Caco-2 (cell line): Measurements from ENCODE around the gene SIGLEC14. TPM values are rescaled to one million over a fixed set of nuclear protein-coding genes. Genes with fewer than 3 reads are reported as not detected.

Experiments
- BruUV-seq: library from RNA; stranded (reverse); fragments of 400-500 nt; replicated peaks from 2 replicates; lab custom pipeline; 2021; lab: Mats Ljungman, UMichigan
- CTCF ChIA-PET: fragments of 300-600 bp; sonication (Branson Sonifier 250); formaldehyde crosslinking; loops from one replicate; lab custom pipeline; 2022; ENCODE audit warnings: antibody characterized with exemption; lab: Charles Lee
- POLR2A ChIA-PET: fragments of 300-600 bp; sonication (Branson Sonifier 250); formaldehyde crosslinking; loops from one replicate; lab custom pipeline; 2022; ENCODE audit warnings: antibody characterized with exemption; lab: Charles Lee
- DNase-seq, 2 experiments: peaks; one replicate each; pipeline versions ENCODE4 v3.0.0 to v3.0.0-alpha.2; 2020 to 2022
- H3K27me3 ChIP-seq: replicated peaks from 2 replicates; pipeline ENCODE4 v1.6.0; 2011; ENCODE audit warnings: low read length; ENCODE audit not compliant: control insufficient read depth, insufficient read depth
- H3K36me3 ChIP-seq: 2 replicates; pipeline ENCODE4 v1.5.1; 2011; ENCODE audit warnings: low read length; ENCODE audit not compliant: control insufficient read depth, insufficient read depth
- H3K4me1 ChIP-seq: fragments of 250-450 bp; sonication (Bioruptor Pico); 2 replicates; pipeline ENCODE4 v1.5.1; 2020; ENCODE audit warnings: mild to moderate bottlenecking
- H3K4me3 ChIP-seq: 2 replicates; pipeline ENCODE4 v1.5.1; 2011; ENCODE audit warnings: low read depth, mild to moderate bottlenecking, control low read depth, low read length
- H3K9me3 ChIP-seq: fragments of 250-450 bp; sonication (Bioruptor Pico); 2 replicates; pipeline ENCODE4 v1.5.1; 2020; ENCODE audit warnings: mild to moderate bottlenecking, moderate library complexity
- H3K27ac Mint-ChIP-seq: one replicate; pipeline ENCODE4 v1.8.0; 2022; ENCODE audit warnings: mixed read lengths; ENCODE audit not compliant: unreplicated experiment
- H3K27me3 Mint-ChIP-seq: one replicate; pipeline ENCODE4 v1.8.0; 2022; ENCODE audit warnings: mixed read lengths; ENCODE audit not compliant: insufficient read depth, unreplicated experiment
- H3K36me3 Mint-ChIP-seq: one replicate; pipeline ENCODE4 v1.8.0; 2022; ENCODE audit warnings: mild to moderate bottlenecking, mixed read lengths; ENCODE audit not compliant: insufficient read depth, unreplicated experiment
- H3K4me1 Mint-ChIP-seq: one replicate; pipeline ENCODE4 v1.8.0; 2022; ENCODE audit warnings: low read depth, mixed read lengths; ENCODE audit not compliant: unreplicated experiment
- H3K4me3 Mint-ChIP-seq: one replicate; pipeline ENCODE4 v1.8.0; 2022; ENCODE audit warnings: mild to moderate bottlenecking, moderate library complexity, mixed read lengths; ENCODE audit not compliant: unreplicated experiment
- H3K9me3 Mint-ChIP-seq: one replicate; pipeline ENCODE4 v1.8.0; 2022; ENCODE audit warnings: mixed read lengths; ENCODE audit not compliant: unreplicated experiment
- intact Hi-C: fragments of 100-400 bp; cut with micrococcal nuclease; formaldehyde crosslinking; loops from one replicate; pipeline ENCODE4 v1.10.0; 2022; ENCODE audit not compliant: unreplicated experiment
- total RNA-seq: library from RNA; stranded (reverse); gene quantifications from 2 replicates; pipeline ENCODE4 v1.2.3, GENCODE V29; 2022
- TF ChIP-seq, protein P1 (sequence below), 2 experiments: fragments of 200-600 bp in 1 of 2; IDR thresholded peaks; 1 replicate in 1 of 2; 2 replicates in 1 of 2; pipeline versions ENCODE4 v1.5.1 to v1.8.0; 2011 to 2022; ENCODE audit warnings: antibody characterized with exemption in 1 of 2, control low read depth in 1 of 2, inconsistent platforms in 1 of 2, low read depth in 1 of 2, low read length in 1 of 2, mild to moderate bottlenecking in 1 of 2, moderate library complexity in 1 of 2; ENCODE audit not compliant: insufficient read depth in 1 of 2, severe bottlenecking in 1 of 2, unreplicated experiment in 1 of 2

Gene SIGLEC14
- total RNA-seq, 1 experiment from 2014 or later = not detected

DNA sequence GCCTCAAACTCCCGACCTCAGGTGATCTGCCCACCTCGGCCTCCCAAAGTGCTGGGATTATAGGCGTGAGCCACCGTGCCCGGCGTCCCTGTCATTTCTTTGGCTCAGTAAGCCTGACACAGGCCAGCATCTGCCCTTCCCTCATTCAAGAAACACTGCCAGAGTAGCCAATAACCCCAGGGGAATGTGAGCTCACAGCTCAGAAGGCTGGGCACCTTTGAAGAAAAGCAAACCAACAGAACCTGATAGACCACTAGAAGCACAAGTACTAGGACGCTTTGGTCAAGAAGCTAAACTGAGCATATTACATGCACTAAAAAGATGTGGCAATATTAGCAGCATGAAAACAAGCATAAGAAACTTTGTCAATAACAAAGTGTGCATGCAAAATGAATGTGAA is 30.6 kb downstream of the SIGLEC14 start:
- Histone ChIP-seq H3K9me3 (no peaks in the 10 kb centered on the region), H3K4me1 (no peaks in the 10 kb centered on the region), H3K27me3 (no peaks in the 10 kb centered on the region), H3K4me3 (no peak overlapping the region), H3K36me3 (no peaks in the 10 kb centered on the region)
- Mint-ChIP-seq H3K4me3 (no peak overlapping the region), H3K36me3 (no peaks in the 10 kb centered on the region), H3K27me3 (peaks cover 18% of the 10 kb centered on the region), H3K27ac (no peak overlapping the region), H3K4me1 (no peaks in the 10 kb centered on the region), H3K9me3 (peaks cover 19% of the 10 kb centered on the region)
- TF ChIP-seq, protein P1, sequence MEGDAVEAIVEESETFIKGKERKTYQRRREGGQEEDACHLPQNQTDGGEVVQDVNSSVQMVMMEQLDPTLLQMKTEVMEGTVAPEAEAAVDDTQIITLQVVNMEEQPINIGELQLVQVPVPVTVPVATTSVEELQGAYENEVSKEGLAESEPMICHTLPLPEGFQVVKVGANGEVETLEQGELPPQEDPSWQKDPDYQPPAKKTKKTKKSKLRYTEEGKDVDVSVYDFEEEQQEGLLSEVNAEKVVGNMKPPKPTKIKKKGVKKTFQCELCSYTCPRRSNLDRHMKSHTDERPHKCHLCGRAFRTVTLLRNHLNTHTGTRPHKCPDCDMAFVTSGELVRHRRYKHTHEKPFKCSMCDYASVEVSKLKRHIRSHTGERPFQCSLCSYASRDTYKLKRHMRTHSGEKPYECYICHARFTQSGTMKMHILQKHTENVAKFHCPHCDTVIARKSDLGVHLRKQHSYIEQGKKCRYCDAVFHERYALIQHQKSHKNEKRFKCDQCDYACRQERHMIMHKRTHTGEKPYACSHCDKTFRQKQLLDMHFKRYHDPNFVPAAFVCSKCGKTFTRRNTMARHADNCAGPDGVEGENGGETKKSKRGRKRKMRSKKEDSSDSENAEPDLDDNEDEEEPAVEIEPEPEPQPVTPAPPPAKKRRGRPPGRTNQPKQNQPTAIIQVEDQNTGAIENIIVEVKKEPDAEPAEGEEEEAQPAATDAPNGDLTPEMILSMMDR (IDR thresholded peaks at IDR 0.05; ENCODE audit: insufficient read depth in 1 of 2, low read depth in 1 of 2, low read length in 1 of 2, severe bottlenecking in 1 of 2, unreplicated experiment in 1 of 2) = no peak
- POLR2A ChIA-PET = no interaction called here
- CTCF ChIA-PET = no interaction called here
- DNase-seq = no peak
- intact Hi-C loops = no loop called here
- BruUV-seq = no TSS peak

DNA sequence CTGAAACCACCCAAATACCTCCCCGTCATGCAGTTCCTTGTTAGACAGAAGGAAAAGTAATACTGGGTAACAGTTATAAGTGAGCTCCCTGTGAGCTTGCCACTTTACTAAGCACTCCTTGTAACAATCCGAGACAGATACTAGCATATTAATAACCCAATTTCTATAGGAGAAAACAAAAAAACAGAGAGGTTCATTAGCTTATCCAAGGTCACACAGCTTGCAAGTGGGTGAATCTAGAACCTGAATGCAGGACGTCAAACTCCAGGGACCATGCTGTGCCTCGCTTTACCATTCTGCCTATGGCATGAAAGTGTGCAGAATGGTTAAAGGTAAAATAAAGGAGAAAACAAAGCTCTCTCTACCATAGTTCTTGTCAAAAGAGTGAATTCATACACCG is 31.8 kb downstream of the SIGLEC14 start:
- H3K4me1 Mint-ChIP-seq = no peaks in the 10 kb centered on the region
- H3K27me3 Mint-ChIP-seq = peaks cover 22% of the 10 kb centered on the region
- DNase-seq = no peak
- peaks cover 19% of the 10 kb centered on the region for H3K9me3 Mint-ChIP-seq
- Histone ChIP-seq H3K4me3 (no peak overlapping the region), H3K36me3 (no peaks in the 10 kb centered on the region), H3K27me3 (no peaks in the 10 kb centered on the region), H3K4me1 (no peaks in the 10 kb centered on the region), H3K9me3 (0 out of 2 replicates have a peak, but pooled peaks cover 3% of the 10 kb centered on the region)
- intact Hi-C loops = no loop called here
- TF ChIP-seq, protein P1 (IDR thresholded peaks at IDR 0.05; ENCODE audit: insufficient read depth in 1 of 2, low read depth in 1 of 2, low read length in 1 of 2, severe bottlenecking in 1 of 2, unreplicated experiment in 1 of 2) = no peak
- ChIA-PET POLR2A (no interaction called here), CTCF (no interaction called here)
- BruUV-seq = no TSS peak
- no peak overlapping the region for H3K27ac Mint-ChIP-seq
- H3K4me3 Mint-ChIP-seq = no peak overlapping the region
- H3K36me3 Mint-ChIP-seq = no peaks in the 10 kb centered on the region

DNA sequence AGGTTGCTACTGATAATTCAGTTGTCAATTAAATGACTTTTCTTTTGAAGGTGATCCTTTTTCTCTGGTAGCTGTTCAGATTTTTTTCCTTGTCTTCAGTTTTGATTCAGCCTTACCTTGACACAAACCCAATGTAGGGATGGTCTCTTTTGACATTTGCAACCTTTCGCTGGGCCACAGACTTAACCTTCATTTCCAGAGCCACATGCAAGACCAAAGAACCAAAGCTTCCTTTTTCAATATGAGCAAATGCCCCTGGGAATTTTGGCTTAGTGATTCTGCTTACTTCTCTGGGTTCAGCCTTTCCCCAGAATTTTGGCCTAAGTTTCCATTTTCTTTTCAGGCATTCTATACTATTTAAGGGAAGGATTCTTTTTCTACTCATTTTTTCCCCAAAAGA is 36.0 kb downstream of the SIGLEC14 start:
- ChIA-PET POLR2A (no interaction called here), CTCF (no interaction called here)
- DNase-seq = no peak
- Mint-ChIP-seq H3K9me3 (peaks cover 19% of the 10 kb centered on the region), H3K4me1 (no peaks in the 10 kb centered on the region), H3K27me3 (peaks cover 18% of the 10 kb centered on the region), H3K27ac (no peak overlapping the region), H3K4me3 (no peak overlapping the region), H3K36me3 (no peaks in the 10 kb centered on the region)
- H3K9me3 ChIP-seq = 0 out of 2 replicates have a peak, but pooled peaks cover 3% of the 10 kb centered on the region
- no peaks in the 10 kb centered on the region for H3K36me3 ChIP-seq
- intact Hi-C loops = no loop called here
- BruUV-seq = no TSS peak
- no peaks in the 10 kb centered on the region for H3K27me3 ChIP-seq
- H3K4me1 ChIP-seq = no peaks in the 10 kb centered on the region
- TF ChIP-seq, protein P1 (IDR thresholded peaks at IDR 0.05; ENCODE audit: insufficient read depth in 1 of 2, low read depth in 1 of 2, low read length in 1 of 2, severe bottlenecking in 1 of 2, unreplicated experiment in 1 of 2) = no peak
- H3K4me3 ChIP-seq = no peak overlapping the region
